Fibroblast of the conjunctiva (primary cell): ENCODE results near the gene ATP2B2.

ENCODE experiments used
- DNase-seq: peaks from one replicate; pipeline ENCODE4 v3.0.0-alpha.2; 2010; ENCODE audit warnings: low read depth

ATP2B2 gene

GRCh38 chr3:10426346-10427220 is 78.8 kb downstream of the ATP2B2 start:
- DNase-seq = no peak

- no peak for DNase-seq
Observed at GRCh38 chr3:10423171-10423882, 82.1 kb downstream of the ATP2B2 start.

- no peak for DNase-seq
Observed at GRCh38 chr3:10421996-10422395, 83.4 kb downstream of the ATP2B2 start.

- no peak for DNase-seq
Observed at GRCh38 chr3:10420745-10421475, 84.5 kb downstream of the ATP2B2 start.

DNA sequence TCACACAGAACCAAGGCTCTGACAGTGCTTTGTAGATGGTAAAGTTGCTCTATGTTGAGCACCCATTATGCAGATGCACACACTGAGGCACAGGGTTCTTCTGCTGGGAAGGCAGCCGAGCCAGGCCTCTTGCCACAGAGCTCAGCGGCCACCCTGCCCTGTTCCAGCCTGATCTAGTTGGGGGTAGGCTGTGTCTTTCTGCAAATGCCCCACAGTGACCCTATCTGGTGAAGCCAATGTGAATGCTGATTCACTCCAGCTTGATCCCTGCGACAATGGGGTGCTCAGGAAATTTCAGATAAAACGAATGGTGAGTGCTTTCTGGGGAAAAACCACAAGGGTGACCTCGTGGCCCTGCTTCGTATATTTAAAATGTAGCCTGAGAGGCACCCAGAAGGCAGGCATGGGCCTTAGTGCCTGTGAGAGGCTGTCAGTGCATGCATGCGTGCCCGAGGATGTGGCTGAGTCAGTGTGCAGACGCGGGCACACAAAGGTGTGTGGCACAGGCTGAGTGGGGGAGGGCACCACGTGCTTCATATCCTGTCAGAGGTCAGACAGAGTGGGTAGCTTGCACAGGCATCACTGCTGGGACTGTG is 85.7 kb downstream of the ATP2B2 start:
- no peak for DNase-seq

- DNase-seq = no peak
Observed at GRCh38 chr3:10417847-10418246, 87.5 kb downstream of the ATP2B2 start.

DNA sequence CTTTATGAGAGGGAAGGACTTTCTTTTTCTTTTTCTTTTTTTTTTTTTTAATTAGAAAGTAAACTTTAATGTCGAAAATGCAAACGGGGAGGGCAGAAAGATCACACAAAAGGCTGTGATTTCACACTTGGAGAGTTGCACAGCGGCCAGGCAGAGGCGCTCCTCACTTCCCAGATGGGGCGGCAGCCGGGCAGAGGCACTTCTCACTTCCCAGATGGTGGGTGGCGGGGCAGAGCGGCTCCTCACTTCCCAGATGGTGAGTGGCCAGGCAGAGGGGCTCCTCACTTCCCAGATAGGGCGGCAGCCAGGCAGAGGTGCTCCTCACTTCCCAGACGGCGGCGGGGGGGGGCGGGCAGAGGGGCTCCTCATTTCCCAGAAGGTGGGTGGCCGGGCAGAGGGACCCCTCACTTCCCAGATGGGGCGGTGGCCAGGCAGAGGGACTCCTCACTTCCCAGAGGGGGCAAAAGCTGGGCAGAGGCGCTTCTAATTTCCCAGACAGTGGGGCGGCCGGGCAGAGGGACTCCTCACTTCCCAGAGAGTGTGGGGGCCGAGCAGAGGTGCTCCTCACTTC is 88.6 kb downstream of the ATP2B2 start:
- DNase-seq = no peak

GRCh38 chr3:10413041-10413440 is 92.3 kb downstream of the ATP2B2 start:
- DNase-seq = no peak

- no peak for DNase-seq
Observed at GRCh38 chr3:10411598-10412332, 93.6 kb downstream of the ATP2B2 start.

DNA sequence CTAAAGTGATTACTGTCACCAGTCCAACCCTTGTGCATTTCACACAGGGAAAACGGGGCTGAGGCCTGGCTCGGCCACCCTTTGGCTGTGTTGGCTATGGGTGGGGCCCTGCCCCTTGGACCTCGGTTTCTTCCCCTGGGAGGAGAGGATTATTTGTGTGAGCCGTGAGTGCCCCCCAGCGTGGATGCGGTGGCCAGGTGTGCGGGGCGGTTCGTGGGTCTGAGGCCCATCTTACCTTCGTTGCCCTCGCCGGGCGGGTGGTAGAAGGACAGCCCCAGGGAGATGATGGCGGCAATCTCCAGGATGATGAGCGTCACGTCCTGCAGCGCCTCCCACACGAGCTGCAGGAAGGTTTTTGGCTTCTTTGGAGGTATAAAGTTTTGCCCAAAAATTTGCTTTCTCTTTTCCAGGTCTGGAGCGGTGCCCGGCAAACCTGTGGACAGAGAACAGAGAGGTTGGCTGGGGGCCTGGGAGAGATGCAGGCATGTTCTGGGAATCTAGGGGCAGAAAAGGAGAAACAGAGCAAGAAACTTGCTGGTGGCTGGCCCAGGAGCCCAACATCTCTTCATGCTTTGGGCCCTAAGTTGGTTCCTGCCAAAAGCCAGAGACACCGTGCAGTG is 94.9 kb downstream of the ATP2B2 start:
- DNase-seq = no peak

DNA sequence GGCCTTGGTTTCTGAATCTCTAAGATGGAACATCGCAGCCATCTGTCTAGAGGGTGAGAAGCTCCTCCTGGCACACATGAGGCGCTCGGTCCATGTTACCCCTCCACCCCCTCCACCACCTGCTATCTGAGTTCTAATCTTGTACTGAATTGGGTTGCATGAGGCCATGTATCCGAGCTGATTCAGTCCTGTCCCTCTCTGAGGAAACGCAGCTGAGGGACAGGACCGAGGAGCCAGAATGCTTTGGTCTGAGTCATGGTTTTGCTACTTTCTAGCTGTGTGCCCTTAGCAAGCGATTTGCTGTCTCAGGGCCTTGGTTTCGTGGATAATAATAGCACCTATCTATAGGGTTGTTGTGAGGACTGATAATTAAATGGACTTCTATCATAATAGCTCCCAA is 96.7 kb downstream of the ATP2B2 start:
- no peak for DNase-seq

DNA sequence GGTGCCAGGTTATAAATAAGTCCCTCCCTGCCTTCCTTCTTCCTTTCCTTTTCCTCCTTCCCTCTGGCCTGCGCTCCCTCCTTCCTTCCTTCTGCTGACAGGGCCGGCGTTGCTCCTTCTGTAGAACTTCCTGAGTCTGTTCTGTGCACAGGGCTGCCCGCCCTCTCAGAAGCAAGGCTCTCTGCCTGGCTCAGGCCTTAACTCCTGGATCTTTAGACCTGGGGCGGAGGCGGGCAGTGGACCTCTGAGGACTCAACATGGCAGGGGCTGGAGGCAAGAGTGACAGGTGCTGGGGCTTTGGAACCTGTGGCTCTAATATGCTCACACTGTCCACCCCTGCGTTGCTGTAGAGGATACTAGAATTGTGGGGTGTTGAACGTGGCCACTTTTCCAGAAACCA is 98.0 kb downstream of the ATP2B2 start:
- no peak for DNase-seq

GRCh38 chr3:10406414-10406813 is 99.0 kb downstream of the ATP2B2 start:
- DNase-seq = no peak

GRCh38 chr3:10405816-10406215 is 99.6 kb downstream of the ATP2B2 start:
- DNase-seq = no peak

DNA sequence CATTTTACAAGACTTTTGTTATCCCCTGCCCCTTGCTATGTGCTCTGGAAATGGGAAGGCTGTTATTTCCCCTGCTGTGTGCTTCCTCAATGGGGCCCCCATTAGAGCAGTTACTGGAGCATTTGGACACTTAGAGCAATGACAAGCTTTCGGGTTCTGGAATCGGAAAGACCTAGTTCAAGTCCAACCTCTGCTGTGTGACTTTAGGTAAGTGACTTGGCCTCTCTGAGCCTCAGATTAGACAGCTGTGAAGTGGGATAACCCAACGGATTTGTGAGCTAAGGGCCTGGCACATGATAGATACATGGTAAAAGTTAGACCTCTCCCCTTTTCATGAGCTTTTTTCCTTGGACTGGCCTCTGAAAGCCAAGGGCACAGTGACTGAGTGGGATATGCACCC is 100.5 kb downstream of the ATP2B2 start:
- DNase-seq = no peak

DNA sequence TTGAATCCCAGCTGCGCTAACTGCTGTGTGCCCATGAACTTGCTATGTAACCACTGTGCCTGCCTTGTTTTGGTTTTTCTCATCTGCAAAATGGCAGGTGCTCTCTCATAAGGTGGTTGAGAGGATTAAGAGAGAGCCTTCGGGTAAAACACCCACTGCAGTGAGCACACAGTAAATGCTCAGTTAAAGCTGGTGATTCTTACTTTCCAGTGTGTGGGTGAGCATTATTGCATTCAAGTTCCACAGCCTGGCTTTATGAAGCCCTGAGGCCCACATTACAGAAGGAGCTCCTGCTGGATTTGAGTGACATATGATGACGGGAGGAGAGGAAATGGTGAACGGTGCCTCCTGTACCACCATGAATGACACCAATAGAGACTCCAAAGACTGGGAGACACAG is 101.0 kb downstream of the ATP2B2 start:
- DNase-seq = no peak

GRCh38 chr3:10401990-10402761 is 103.2 kb downstream of the ATP2B2 start:
- DNase-seq = no peak

DNA sequence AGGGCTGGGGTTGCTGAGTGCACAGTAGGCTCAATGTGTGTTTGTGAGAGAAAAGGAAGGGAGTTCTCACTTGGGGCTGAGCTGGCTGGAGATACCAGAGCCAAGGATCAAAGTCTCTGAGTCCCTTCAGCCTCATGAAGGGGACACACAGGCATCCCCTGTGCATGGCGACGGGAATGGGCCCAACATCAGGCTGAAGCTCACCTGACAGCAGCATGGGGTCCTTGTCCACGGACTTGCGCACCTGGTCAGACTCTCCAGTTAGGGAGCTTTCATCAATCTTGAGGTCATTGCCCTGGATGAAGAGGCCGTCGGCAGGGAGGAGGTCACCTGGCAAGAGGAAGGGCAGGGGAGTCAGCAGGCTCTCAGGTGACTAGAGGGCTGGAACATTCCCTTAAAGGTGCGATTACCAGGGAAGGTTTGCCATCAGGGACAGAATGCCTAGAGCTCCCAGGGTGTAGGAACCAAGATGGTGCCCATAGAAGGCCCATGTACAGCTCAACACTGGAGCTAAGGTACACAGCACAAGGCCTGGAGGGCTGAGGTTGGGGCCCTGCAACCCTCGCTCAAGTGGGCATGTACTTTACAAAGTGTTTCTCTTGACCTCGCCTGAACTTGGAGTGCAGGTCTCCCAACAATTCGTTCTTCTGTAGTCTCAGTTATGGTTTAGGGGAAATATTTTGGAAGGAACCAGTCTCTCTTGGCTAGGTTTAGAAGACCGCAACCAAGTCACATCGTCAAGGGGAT is 104.5 kb downstream of the ATP2B2 start:
- no peak for DNase-seq

GRCh38 chr3:10400050-10400748 is 105.2 kb downstream of the ATP2B2 start:
- no peak for DNase-seq
